ENCODE data around the gene GALNT18. TPM values are rescaled to one million over a fixed set of nuclear protein-coding genes. Genes with fewer than 3 reads are reported as not detected.

The GALNT18 gene
- total and polyA plus RNA-seq, 2 donors (not counting 3 experiments of a cell fraction or from before 2014, with no cell fraction given) = 0.17 to 0.18 TPM

DNA sequence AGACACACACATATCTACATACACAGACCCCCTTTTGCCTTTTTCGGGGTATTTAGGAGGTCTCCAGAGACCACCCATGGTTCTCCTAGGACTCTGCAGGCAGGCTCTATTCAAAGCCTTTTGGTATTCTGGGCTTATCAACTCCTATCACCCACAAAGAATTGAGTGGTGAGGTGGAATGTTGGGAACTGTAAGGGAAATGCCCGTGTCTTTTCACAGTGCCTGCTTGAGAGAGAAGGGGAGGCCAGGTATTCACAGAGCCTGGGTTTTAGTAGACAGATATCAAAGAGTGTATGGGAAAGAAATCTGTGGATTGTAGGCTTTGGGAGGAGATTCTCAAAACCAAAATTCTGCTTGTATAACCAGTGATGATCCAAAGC, 224.8 kb downstream of the GALNT18 start:
- no peaks in the 10 kb centered on the region for H3K36me3 ChIP-seq (ENCODE audit: control insufficient read depth in 2 of 2, extremely low read depth in 1 of 2, insufficient read depth in 2 of 2, low read length in 2 of 2)
- H3K9me3 ChIP-seq (replicated peaks; ENCODE audit: control insufficient read depth, insufficient read depth, low read length) = no peaks in the 10 kb centered on the region
- H3K27me3 ChIP-seq (ENCODE audit: control insufficient read depth in 2 of 2, insufficient read depth in 2 of 2, low read length in 2 of 2) = peaks cover 2 to 10% of the 10 kb centered on the region in 2 experiments
- peaks cover 4% of the 10 kb centered on the region for H3K4me1 ChIP-seq (ENCODE audit: control insufficient read depth, extremely low read depth, insufficient read depth, low read length)
- H3K9ac ChIP-seq (replicated peaks; ENCODE audit: extremely low read depth, insufficient read depth, low read length) = no peak overlapping the region
- CTCF ChIA-PET = no interaction called here
- no peak overlapping the region for H3K27ac ChIP-seq (ENCODE audit: insufficient read depth, low read depth, low read length)
- no TSS peak for BruUV-seq (replicated peaks)
- FAIRE-seq = no peak
- H3K4me3 ChIP-seq (replicated peaks in 1 of 3; ENCODE audit: insufficient read depth in 1 of 3, low read depth in 1 of 3, low read length in 3 of 3) = no peak overlapping the region
- no peak for DNase-seq (ENCODE audit: low read depth, low spot score)
- no peaks in the 10 kb centered on the region for H3K79me2 ChIP-seq (ENCODE audit: control insufficient read depth, insufficient read depth, low read length)
- H3K9me1 ChIP-seq (replicated peaks; ENCODE audit: control insufficient read depth, extremely low read depth, insufficient read depth, low read length) = no peaks in the 10 kb centered on the region
- dilution Hi-C loops (cut with MboI; ENCODE audit: extremely low pct_ligation_motif_present, low sequenced_read_pairs) (no loop called here), intact Hi-C loops (cut with micrococcal nuclease) (no loop called here)
- TF ChIP-seq MAX (IDR thresholded peaks at IDR 0.05; ENCODE audit: insufficient read depth, insufficient read length) = no peak
- no peak for TF ChIP-seq GATA2 (IDR thresholded peaks at IDR 0.05; ENCODE audit: insufficient read depth, insufficient read length, low read depth, low read length)
- TF ChIP-seq FOS (IDR thresholded peaks at IDR 0.05; ENCODE audit: borderline replicate concordance, insufficient read depth, low read length) = no peak
- TF ChIP-seq, protein P1, sequence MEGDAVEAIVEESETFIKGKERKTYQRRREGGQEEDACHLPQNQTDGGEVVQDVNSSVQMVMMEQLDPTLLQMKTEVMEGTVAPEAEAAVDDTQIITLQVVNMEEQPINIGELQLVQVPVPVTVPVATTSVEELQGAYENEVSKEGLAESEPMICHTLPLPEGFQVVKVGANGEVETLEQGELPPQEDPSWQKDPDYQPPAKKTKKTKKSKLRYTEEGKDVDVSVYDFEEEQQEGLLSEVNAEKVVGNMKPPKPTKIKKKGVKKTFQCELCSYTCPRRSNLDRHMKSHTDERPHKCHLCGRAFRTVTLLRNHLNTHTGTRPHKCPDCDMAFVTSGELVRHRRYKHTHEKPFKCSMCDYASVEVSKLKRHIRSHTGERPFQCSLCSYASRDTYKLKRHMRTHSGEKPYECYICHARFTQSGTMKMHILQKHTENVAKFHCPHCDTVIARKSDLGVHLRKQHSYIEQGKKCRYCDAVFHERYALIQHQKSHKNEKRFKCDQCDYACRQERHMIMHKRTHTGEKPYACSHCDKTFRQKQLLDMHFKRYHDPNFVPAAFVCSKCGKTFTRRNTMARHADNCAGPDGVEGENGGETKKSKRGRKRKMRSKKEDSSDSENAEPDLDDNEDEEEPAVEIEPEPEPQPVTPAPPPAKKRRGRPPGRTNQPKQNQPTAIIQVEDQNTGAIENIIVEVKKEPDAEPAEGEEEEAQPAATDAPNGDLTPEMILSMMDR (IDR thresholded peaks at IDR 0.05; ENCODE audit: extremely low read depth in 1 of 2, insufficient read depth in 1 of 2, low read depth in 1 of 2, low read length in 2 of 2) = no peak
- TF ChIP-seq MYC (IDR thresholded peaks at IDR 0.05; ENCODE audit: low read depth, low read length) = no peak
- TF ChIP-seq POLR2AphosphoS5 (IDR thresholded peaks at IDR 0.05; ENCODE audit: insufficient read depth, low read depth, low read length) = no peak
- TF ChIP-seq POLR2A (IDR thresholded peaks at IDR 0.05; ENCODE audit: low read depth, low read length) = no peak
- no peak for TF ChIP-seq JUN (IDR thresholded peaks at IDR 0.05; ENCODE audit: borderline replicate concordance, insufficient read depth, insufficient read length, low read depth)
- no peak for TF ChIP-seq EZH2 (IDR thresholded peaks at IDR 0.05; ENCODE audit: borderline replicate concordance, low read depth, low read length, severe bottlenecking)
- H2AFZ ChIP-seq (ENCODE audit: low read depth, low read length) = no peak overlapping the region
- no peaks in the 10 kb centered on the region for H4K20me1 ChIP-seq (replicated peaks; ENCODE audit: control insufficient read depth, extremely low read depth, insufficient read depth, low read length)
- H3K4me2 ChIP-seq (ENCODE audit: insufficient read depth, low read length) = no peak overlapping the region
- POLR2A ChIA-PET = no interaction called here

Measured in endothelial cell of umbilical vein (primary cell).